Measurements from ENCODE around the gene ATRNL1.

ATRNL1 gene

DNA sequence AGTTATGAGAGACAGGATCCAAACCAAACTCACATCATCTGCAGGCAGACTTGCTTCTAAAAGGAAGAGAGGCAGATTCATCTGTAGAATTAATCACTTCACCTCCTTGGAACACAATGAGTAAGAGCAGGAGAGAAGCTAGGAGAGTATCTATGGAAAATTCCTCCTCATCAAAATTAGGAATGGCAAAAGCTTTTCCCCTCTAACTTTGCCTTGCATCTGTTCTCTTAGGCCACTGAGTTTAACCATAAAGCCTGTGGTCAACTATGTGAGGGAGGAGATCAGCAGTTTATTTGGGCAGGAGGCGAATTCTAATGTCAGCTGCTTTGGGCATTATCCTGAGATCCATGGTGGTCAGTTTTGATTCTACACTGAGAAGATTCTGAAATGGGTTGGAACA is 618.1 kb downstream of the ATRNL1 start:
- H3K9ac ChIP-seq (ENCODE audit: low read length) = no peak overlapping the region
- no peak overlapping the region for H3K4me2 ChIP-seq (ENCODE audit: low read length)
- no peak overlapping the region for H2BK5ac ChIP-seq (ENCODE audit: low read depth, low read length, poor library complexity)
- H2AK5ac ChIP-seq (ENCODE audit: low read length) = no peak overlapping the region
- H2BK120ac ChIP-seq (ENCODE audit: insufficient read depth, low read length, poor library complexity) = no peak overlapping the region
- no CpG with 5 or more reads among the region's 1 CpG for WGBS (ENCODE audit: extremely low coverage, insufficient coverage, insufficient read length)
- no peaks in the 10 kb centered on the region for H3K79me1 ChIP-seq (ENCODE audit: low read length)
- H4K91ac ChIP-seq (ENCODE audit: low read depth, low read length) = no peak overlapping the region
- no peak overlapping the region for H4K12ac ChIP-seq (ENCODE audit: low read depth, low read length)
- no peak overlapping the region for H3K23ac ChIP-seq (ENCODE audit: low read length)
- no peaks in the 10 kb centered on the region for H3K9me3 ChIP-seq (ENCODE audit: insufficient read depth, low read depth, low read length)
- H3K14ac ChIP-seq (ENCODE audit: low read length) = no peak overlapping the region
- no peak overlapping the region for H3K18ac ChIP-seq (ENCODE audit: low read length)
- H4K8ac ChIP-seq (ENCODE audit: low read depth, low read length) = no peak overlapping the region
- H3K27me3 ChIP-seq (ENCODE audit: insufficient read depth, low read length) = no peaks in the 10 kb centered on the region
- DNase-seq = no peak
- H2AFZ ChIP-seq (ENCODE audit: insufficient read depth, low read length, poor library complexity) = no peak overlapping the region
- H2BK12ac ChIP-seq (ENCODE audit: low read length) = no peak overlapping the region
- H3K36me3 ChIP-seq (ENCODE audit: control insufficient read depth in 1 of 2, insufficient read depth in 2 of 2, low read length in 2 of 2) = no peaks in the 10 kb centered on the region
- no peak overlapping the region for H3K27ac ChIP-seq (ENCODE audit: low read depth, low read length)
- H3K79me2 ChIP-seq (ENCODE audit: control insufficient read depth, insufficient read depth, low read length, poor library complexity) = no peaks in the 10 kb centered on the region
- H3K4me1 ChIP-seq (ENCODE audit: control insufficient read depth in 1 of 2, insufficient read depth in 2 of 2, low read length in 2 of 2) = no peaks in the 10 kb centered on the region
- no peak overlapping the region for H3K4ac ChIP-seq (ENCODE audit: low read depth, low read length)
- H3K4me3 ChIP-seq (ENCODE audit: low read depth, low read length) = no peak overlapping the region

DNA sequence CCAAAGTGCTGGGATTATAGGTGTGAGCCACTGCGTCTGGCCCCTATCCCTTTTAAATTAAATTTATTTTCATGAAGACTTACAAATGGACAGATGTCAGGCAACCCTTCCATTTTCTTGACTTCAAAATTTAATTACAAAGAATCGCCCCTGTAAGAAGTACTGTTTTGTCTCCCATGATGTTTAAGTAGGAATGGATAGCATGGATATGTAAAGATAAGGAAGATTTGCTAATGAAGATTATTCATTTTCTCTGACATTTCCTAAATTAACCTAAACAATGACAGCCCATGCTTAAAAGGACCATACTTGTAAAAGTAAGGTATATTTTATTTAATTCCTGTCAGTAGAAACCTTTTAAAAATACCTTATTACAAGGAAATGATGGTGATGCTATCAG is 627.0 kb downstream of the ATRNL1 start:
- Histone ChIP-seq H3K9me3 (ENCODE audit: insufficient read depth, low read depth, low read length) (no peaks in the 10 kb centered on the region), H4K8ac (ENCODE audit: low read depth, low read length) (no peak overlapping the region), H3K4ac (ENCODE audit: low read depth, low read length) (no peak overlapping the region), H3K18ac (ENCODE audit: low read length) (no peak overlapping the region), H4K91ac (ENCODE audit: low read depth, low read length) (no peak overlapping the region), H3K4me3 (ENCODE audit: low read depth, low read length) (no peak overlapping the region), H3K9ac (ENCODE audit: low read length) (no peak overlapping the region), H2BK120ac (ENCODE audit: insufficient read depth, low read length, poor library complexity) (no peak overlapping the region), H2AFZ (ENCODE audit: insufficient read depth, low read length, poor library complexity) (no peak overlapping the region), H3K79me1 (ENCODE audit: low read length) (no peaks in the 10 kb centered on the region), H3K4me2 (ENCODE audit: low read length) (no peak overlapping the region), H3K79me2 (ENCODE audit: control insufficient read depth, insufficient read depth, low read length, poor library complexity) (no peaks in the 10 kb centered on the region), H3K4me1 (ENCODE audit: control insufficient read depth in 1 of 2, insufficient read depth in 2 of 2, low read length in 2 of 2) (no peaks in the 10 kb centered on the region), H2BK5ac (ENCODE audit: low read depth, low read length, poor library complexity) (no peak overlapping the region), H2BK12ac (ENCODE audit: low read length) (no peak overlapping the region), H3K14ac (ENCODE audit: low read length) (no peak overlapping the region), H3K23ac (ENCODE audit: low read length) (no peak overlapping the region), H4K12ac (ENCODE audit: low read depth, low read length) (no peak overlapping the region), H2AK5ac (ENCODE audit: low read length) (no peak overlapping the region), H3K27ac (ENCODE audit: low read depth, low read length) (no peak overlapping the region), H3K27me3 (ENCODE audit: insufficient read depth, low read length) (no peaks in the 10 kb centered on the region), H3K36me3 (ENCODE audit: control insufficient read depth in 1 of 2, insufficient read depth in 2 of 2, low read length in 2 of 2) (no peaks in the 10 kb centered on the region)
- WGBS (ENCODE audit: extremely low coverage, insufficient coverage, insufficient read length) = no CpG with 5 or more reads among the region's 2 CpGs
- no peak for DNase-seq

DNA sequence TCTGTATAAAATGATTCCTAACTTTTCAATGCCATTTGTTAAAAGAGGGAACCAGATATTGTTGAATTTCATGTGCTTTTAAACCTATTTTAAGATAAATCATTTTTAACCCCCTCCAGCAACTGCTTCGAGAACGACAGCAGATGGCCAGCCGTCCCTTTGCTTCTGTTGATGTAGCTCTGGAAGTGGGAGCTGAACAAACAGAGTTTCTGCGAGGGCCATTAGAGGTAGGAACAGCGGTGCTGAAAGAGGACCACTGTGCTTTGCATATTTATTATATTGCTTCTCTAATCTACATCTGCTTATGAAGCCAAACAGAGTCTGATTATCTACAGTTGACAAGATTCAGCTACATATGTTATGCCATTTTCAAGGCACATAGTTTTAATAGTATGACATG is 634.0 kb downstream of the ATRNL1 start:
- Histone ChIP-seq H3K23ac (ENCODE audit: low read length) (no peak overlapping the region), H2BK5ac (ENCODE audit: low read depth, low read length, poor library complexity) (no peak overlapping the region), H3K9ac (ENCODE audit: low read length) (no peak overlapping the region), H3K9me3 (ENCODE audit: insufficient read depth, low read depth, low read length) (no peaks in the 10 kb centered on the region), H3K79me1 (ENCODE audit: low read length) (no peaks in the 10 kb centered on the region), H3K4me2 (ENCODE audit: low read length) (no peak overlapping the region), H2BK120ac (ENCODE audit: insufficient read depth, low read length, poor library complexity) (no peak overlapping the region), H3K27ac (ENCODE audit: low read depth, low read length) (no peak overlapping the region), H4K91ac (ENCODE audit: low read depth, low read length) (no peak overlapping the region), H3K4me3 (ENCODE audit: low read depth, low read length) (no peak overlapping the region), H3K14ac (ENCODE audit: low read length) (no peak overlapping the region), H3K4ac (ENCODE audit: low read depth, low read length) (no peak overlapping the region), H2BK12ac (ENCODE audit: low read length) (no peak overlapping the region), H3K4me1 (ENCODE audit: control insufficient read depth in 1 of 2, insufficient read depth in 2 of 2, low read length in 2 of 2) (no peaks in the 10 kb centered on the region), H3K27me3 (ENCODE audit: insufficient read depth, low read length) (no peaks in the 10 kb centered on the region), H3K79me2 (ENCODE audit: control insufficient read depth, insufficient read depth, low read length, poor library complexity) (no peaks in the 10 kb centered on the region), H2AK5ac (ENCODE audit: low read length) (no peak overlapping the region), H3K18ac (ENCODE audit: low read length) (no peak overlapping the region), H4K12ac (ENCODE audit: low read depth, low read length) (no peak overlapping the region), H3K36me3 (ENCODE audit: control insufficient read depth in 1 of 2, insufficient read depth in 2 of 2, low read length in 2 of 2) (no peaks in the 10 kb centered on the region), H2AFZ (ENCODE audit: insufficient read depth, low read length, poor library complexity) (no peak overlapping the region), H4K8ac (ENCODE audit: low read depth, low read length) (no peak overlapping the region)
- WGBS (ENCODE audit: extremely low coverage, insufficient coverage, insufficient read length) = no CpG with 5 or more reads among the region's 5 CpGs
- no peak for DNase-seq

DNA sequence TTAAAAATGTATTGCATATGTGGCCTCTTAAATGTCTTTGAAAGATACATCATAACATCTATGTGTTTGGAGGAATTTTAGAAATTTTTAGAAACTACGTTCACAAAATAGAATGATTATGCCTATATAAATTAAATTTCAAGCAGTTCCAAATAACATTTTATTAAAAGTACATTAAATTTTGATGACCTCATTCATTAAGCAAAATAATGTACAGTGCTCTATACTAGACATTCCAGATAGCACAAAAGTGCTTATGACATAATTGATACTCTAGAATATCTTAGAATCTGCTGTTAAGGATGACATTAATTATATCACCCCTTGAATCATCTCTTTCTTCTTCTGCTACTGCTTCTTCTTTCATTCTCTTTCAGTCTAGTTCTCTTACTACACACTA is 650.9 kb downstream of the ATRNL1 start:
- H3K79me2 ChIP-seq (ENCODE audit: control insufficient read depth, insufficient read depth, low read length, poor library complexity) = no peaks in the 10 kb centered on the region
- H4K91ac ChIP-seq (ENCODE audit: low read depth, low read length) = no peak overlapping the region
- no peak overlapping the region for H3K14ac ChIP-seq (ENCODE audit: low read length)
- no peak for DNase-seq
- H2BK5ac ChIP-seq (ENCODE audit: low read depth, low read length, poor library complexity) = no peak overlapping the region
- H3K9me3 ChIP-seq (ENCODE audit: insufficient read depth, low read depth, low read length) = no peaks in the 10 kb centered on the region
- H3K36me3 ChIP-seq (ENCODE audit: control insufficient read depth in 1 of 2, insufficient read depth in 2 of 2, low read length in 2 of 2) = no peaks in the 10 kb centered on the region
- H3K4me3 ChIP-seq (ENCODE audit: low read depth, low read length) = no peak overlapping the region
- H3K4ac ChIP-seq (ENCODE audit: low read depth, low read length) = no peak overlapping the region
- H3K4me1 ChIP-seq (ENCODE audit: control insufficient read depth in 1 of 2, insufficient read depth in 2 of 2, low read length in 2 of 2) = no peaks in the 10 kb centered on the region
- H3K23ac ChIP-seq (ENCODE audit: low read length) = no peak overlapping the region
- H2AFZ ChIP-seq (ENCODE audit: insufficient read depth, low read length, poor library complexity) = no peak overlapping the region
- no peaks in the 10 kb centered on the region for H3K79me1 ChIP-seq (ENCODE audit: low read length)
- no peak overlapping the region for H2BK120ac ChIP-seq (ENCODE audit: insufficient read depth, low read length, poor library complexity)
- no peak overlapping the region for H2AK5ac ChIP-seq (ENCODE audit: low read length)
- H2BK12ac ChIP-seq (ENCODE audit: low read length) = no peak overlapping the region
- H4K12ac ChIP-seq (ENCODE audit: low read depth, low read length) = no peak overlapping the region
- H3K27ac ChIP-seq (ENCODE audit: low read depth, low read length) = no peak overlapping the region
- no peak overlapping the region for H4K8ac ChIP-seq (ENCODE audit: low read depth, low read length)
- no peaks in the 10 kb centered on the region for H3K27me3 ChIP-seq (ENCODE audit: insufficient read depth, low read length)
- H3K9ac ChIP-seq (ENCODE audit: low read length) = no peak overlapping the region
- no CpG with 5 or more reads among the region's 1 CpG for WGBS (ENCODE audit: extremely low coverage, insufficient coverage, insufficient read length)
- H3K4me2 ChIP-seq (ENCODE audit: low read length) = no peak overlapping the region
- H3K18ac ChIP-seq (ENCODE audit: low read length) = no peak overlapping the region

Measured in trophoblast cell (in vitro differentiated cells and primary cell).